WTC11 (cell line): ENCODE measurements around the gene CDX1.

ENCODE experiments used
- ETV6 ChIP-seq: sonication (generic); formaldehyde crosslinking; IDR thresholded peaks from 2 replicates; pipeline ENCODE4 v1.8.1; 2022; ENCODE audit warnings: mild to moderate bottlenecking, missing genetic modification reagents
- RORB ChIP-seq: fragments of 250-450 bp; sonication (Bioruptor Pico); IDR thresholded peaks from 2 replicates; pipeline ENCODE4 v1.9.0; 2021; ENCODE audit warnings: mild to moderate bottlenecking
- TCF7 ChIP-seq: sonication (generic); formaldehyde crosslinking; IDR thresholded peaks from 2 replicates; pipeline ENCODE4 v1.8.0; 2022; ENCODE audit warnings: mild to moderate bottlenecking, low read depth, missing genetic modification reagents, moderate library complexity
- TP53 ChIP-seq: sonication (generic); formaldehyde crosslinking; IDR thresholded peaks from 2 replicates; pipeline ENCODE4 v1.8.1; 2023; ENCODE audit warnings: mild to moderate bottlenecking, missing genetic modification reagents
- TF ChIP-seq, protein P1 (sequence below): sonication (generic); formaldehyde crosslinking; IDR thresholded peaks from 2 replicates; pipeline ENCODE4 v1.8.1; 2022; ENCODE audit warnings: mild to moderate bottlenecking, moderate library complexity, missing genetic modification reagents
- TF ChIP-seq, protein P2 (sequence below): sonication (generic); formaldehyde crosslinking; conservative IDR thresholded peaks from 2 replicates; pipeline ENCODE4 v1.8.1; 2022; ENCODE audit warnings: mild to moderate bottlenecking, missing genetic modification reagents
- TF ChIP-seq, protein P3 (sequence below): fragments of 200-600 bp; IDR thresholded peaks from 2 replicates; pipeline ENCODE4 v1.8.0; 2022; ENCODE audit warnings: antibody characterized with exemption

DNA sequence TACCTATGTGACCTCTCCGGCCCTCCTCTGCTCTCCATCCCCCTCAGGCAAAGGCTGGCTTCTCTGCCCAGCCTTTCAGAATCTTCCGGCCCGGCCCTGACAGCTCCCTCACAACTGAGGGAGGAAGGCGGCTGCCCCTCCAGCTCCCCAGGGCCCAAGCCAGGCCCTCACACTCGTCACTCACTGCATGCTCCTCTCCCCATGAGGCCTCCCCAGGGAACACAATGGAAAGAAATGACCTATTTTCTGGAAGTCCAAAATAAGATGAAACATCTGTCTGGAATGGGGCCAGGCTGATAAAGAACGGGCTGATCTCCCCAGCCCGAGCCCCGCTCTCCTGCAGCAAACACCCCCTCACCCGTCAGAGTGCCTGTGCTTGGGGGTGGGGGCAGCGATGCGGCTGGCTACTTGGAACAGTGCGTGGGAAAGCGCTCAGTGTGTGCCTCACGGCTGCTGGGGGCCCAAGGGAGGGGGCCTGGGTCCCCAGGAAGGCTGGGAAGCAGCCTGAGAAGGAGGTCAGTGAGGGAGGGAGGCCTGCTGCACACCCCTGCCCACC, 22.3 kb upstream of the CDX1 start:
- TF ChIP-seq RORB (CRISPR knock-in tag) (no peak), TCF7 (CRISPR knock-in tag) (no peak), TP53 (CRISPR knock-in tag) (no peak), ETV6 (CRISPR knock-in tag) (no peak)
- TF ChIP-seq, protein P1, sequence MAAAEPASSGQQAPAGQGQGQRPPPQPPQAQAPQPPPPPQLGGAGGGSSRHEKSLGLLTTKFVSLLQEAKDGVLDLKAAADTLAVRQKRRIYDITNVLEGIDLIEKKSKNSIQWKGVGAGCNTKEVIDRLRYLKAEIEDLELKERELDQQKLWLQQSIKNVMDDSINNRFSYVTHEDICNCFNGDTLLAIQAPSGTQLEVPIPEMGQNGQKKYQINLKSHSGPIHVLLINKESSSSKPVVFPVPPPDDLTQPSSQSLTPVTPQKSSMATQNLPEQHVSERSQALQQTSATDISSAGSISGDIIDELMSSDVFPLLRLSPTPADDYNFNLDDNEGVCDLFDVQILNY (CRISPR knock-in tag): no peak
- TF ChIP-seq, protein P2, sequence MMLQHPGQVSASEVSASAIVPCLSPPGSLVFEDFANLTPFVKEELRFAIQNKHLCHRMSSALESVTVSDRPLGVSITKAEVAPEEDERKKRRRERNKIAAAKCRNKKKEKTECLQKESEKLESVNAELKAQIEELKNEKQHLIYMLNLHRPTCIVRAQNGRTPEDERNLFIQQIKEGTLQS: no peak
- TF ChIP-seq, protein P3, sequence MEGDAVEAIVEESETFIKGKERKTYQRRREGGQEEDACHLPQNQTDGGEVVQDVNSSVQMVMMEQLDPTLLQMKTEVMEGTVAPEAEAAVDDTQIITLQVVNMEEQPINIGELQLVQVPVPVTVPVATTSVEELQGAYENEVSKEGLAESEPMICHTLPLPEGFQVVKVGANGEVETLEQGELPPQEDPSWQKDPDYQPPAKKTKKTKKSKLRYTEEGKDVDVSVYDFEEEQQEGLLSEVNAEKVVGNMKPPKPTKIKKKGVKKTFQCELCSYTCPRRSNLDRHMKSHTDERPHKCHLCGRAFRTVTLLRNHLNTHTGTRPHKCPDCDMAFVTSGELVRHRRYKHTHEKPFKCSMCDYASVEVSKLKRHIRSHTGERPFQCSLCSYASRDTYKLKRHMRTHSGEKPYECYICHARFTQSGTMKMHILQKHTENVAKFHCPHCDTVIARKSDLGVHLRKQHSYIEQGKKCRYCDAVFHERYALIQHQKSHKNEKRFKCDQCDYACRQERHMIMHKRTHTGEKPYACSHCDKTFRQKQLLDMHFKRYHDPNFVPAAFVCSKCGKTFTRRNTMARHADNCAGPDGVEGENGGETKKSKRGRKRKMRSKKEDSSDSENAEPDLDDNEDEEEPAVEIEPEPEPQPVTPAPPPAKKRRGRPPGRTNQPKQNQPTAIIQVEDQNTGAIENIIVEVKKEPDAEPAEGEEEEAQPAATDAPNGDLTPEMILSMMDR: no peak
